Neural progenitor cell (in vitro differentiated cells): ENCODE measurements around the gene NELFB. TPM values are rescaled to one million over a fixed set of nuclear protein-coding genes. Genes with fewer than 3 reads are reported as not detected.

Experiments
- DNase-seq: peaks from one replicate; pipeline ENCODE4 v3.0.0-alpha.2; 2016; ENCODE audit warnings: low spot score
- H2AFZ ChIP-seq: fragments of 200-600 bp; sonication (generic); replicated peaks from 2 replicates; pipeline ENCODE4 v1.6.1; 2016; ENCODE audit warnings: antibody characterized with exemption
- H3F3A ChIP-seq: fragments of 200-600 bp; sonication (generic); 2 replicates; pipeline ENCODE4 v1.6.1; 2016; ENCODE audit warnings: antibody characterized with exemption, low read depth
- H3K27ac ChIP-seq: fragments of 200-600 bp; sonication (generic); 2 replicates; pipeline ENCODE4 v1.5.1; 2016; ENCODE audit warnings: mild to moderate bottlenecking
- H3K27me3 ChIP-seq: fragments of 200-600 bp; sonication (generic); 2 replicates; pipeline ENCODE4 v1.6.1; 2016; ENCODE audit warnings: mild to moderate bottlenecking, moderate library complexity
- H3K36me3 ChIP-seq: fragments of 200-600 bp; sonication (generic); 2 replicates; pipeline ENCODE4 v1.5.1; 2016
- H3K4me1 ChIP-seq: fragments of 200-600 bp; sonication (generic); 2 replicates; pipeline ENCODE4 v1.6.1; 2016; ENCODE audit warnings: mixed run types
- H3K4me2 ChIP-seq: fragments of 200-600 bp; sonication (generic); 2 replicates; pipeline ENCODE4 v1.6.1; 2016
- H3K4me3 ChIP-seq: fragments of 200-600 bp; sonication (generic); 2 replicates; pipeline ENCODE4 v1.5.1; 2016
- H3K79me2 ChIP-seq: fragments of 200-600 bp; sonication (generic); 2 replicates; pipeline ENCODE4 v1.6.1; 2016; ENCODE audit warnings: low read depth
- H3K9ac ChIP-seq: fragments of 200-600 bp; sonication (generic); 2 replicates; pipeline ENCODE4 v1.6.1; 2016
- H3K9me3 ChIP-seq: fragments of 200-600 bp; sonication (generic); 2 replicates; pipeline ENCODE4 v1.5.1; 2016; ENCODE audit warnings: low read depth
- H4K20me1 ChIP-seq: fragments of 200-600 bp; sonication (generic); 2 replicates; pipeline ENCODE4 v1.6.1; 2016; ENCODE audit warnings: low read depth
- H3K27ac Mint-ChIP-seq: 3 replicates; pipeline ENCODE4 v1.8.0; 2021; ENCODE audit warnings: mixed read lengths
- H3K27me3 Mint-ChIP-seq: 2 replicates; pipeline ENCODE4 v1.8.0; 2022; ENCODE audit warnings: low read depth, mild to moderate bottlenecking, inconsistent platforms, moderate library complexity, mixed read lengths; ENCODE audit not compliant: insufficient read depth
- H3K36me3 Mint-ChIP-seq: 3 replicates; pipeline ENCODE4 v1.8.0; 2021; ENCODE audit warnings: mixed read lengths
- H3K4me1 Mint-ChIP-seq: 3 replicates; pipeline ENCODE4 v1.8.0; 2021; ENCODE audit warnings: mixed read lengths
- H3K4me3 Mint-ChIP-seq: 3 replicates; pipeline ENCODE4 v1.8.0; 2021; ENCODE audit warnings: mild to moderate bottlenecking, moderate library complexity, mixed read lengths
- H3K9me3 Mint-ChIP-seq: 3 replicates; pipeline ENCODE4 v1.8.0; 2020; ENCODE audit warnings: mixed read lengths
- EZH2 ChIP-seq: fragments of 200-600 bp; sonication (generic); IDR thresholded peaks from 2 replicates; pipeline ENCODE4 v1.6.1; 2017; ENCODE audit warnings: antibody characterized with exemption, mild to moderate bottlenecking, moderate library complexity
- EZH2phosphoT487 ChIP-seq: fragments of 200-600 bp; sonication (generic); IDR thresholded peaks from 2 replicates; pipeline ENCODE4 v1.6.1; 2017; ENCODE audit warnings: antibody characterized with exemption
- total RNA-seq: library from RNA; depleted of rRNA; stranded (reverse); fragments of >200 nt; gene quantifications from 2 replicates; pipeline ENCODE4 v1.2.3, GENCODE V29; 2015; ENCODE audit warnings: low replicate concordance
- TF ChIP-seq, protein P1 (sequence below): fragments of 200-600 bp; sonication (generic); IDR thresholded peaks from 2 replicates; pipeline ENCODE4 v1.5.1; 2017; ENCODE audit warnings: antibody characterized with exemption, mild to moderate bottlenecking

NELFB gene
- total RNA-seq, 1 donor from 2014 or later = 35.2 TPM

DNA sequence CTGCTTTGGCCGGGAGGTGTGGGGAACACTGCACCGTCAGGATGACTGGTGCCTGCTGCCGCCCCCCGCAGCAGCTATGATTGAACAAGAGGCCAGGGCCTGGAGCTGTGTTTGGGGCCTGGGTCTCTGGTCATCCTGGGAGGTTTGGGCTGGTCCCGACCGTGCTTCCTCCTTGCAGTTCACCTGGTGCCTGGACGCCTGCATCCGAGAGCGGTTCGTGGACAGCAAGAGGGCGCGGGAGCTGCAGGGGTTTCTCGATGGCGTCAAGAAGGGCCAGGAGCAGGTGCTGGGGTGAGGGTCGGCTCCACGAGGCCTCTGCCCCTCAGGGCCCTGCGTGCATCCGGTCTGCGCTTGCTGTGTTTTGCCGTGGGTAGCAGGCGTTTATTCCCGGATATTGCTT is 8.9 kb downstream of the NELFB start:
- Histone ChIP-seq H3K4me3 (no peak overlapping the region), H3K27me3 (no peaks in the 10 kb centered on the region), H3K27ac (no peak overlapping the region), H3K36me3 (no peaks in the 10 kb centered on the region), H3K4me2 (no peak overlapping the region), H2AFZ (no peak overlapping the region), H3K9ac (no peak overlapping the region), H3F3A (peaks cover 16% of the 10 kb centered on the region), H3K9me3 (no peaks in the 10 kb centered on the region), H4K20me1 (no peaks in the 10 kb centered on the region), H3K79me2 (no peaks in the 10 kb centered on the region), H3K4me1 (no peaks in the 10 kb centered on the region)
- Mint-ChIP-seq H3K27me3 (peaks cover 2% of the 10 kb centered on the region), H3K27ac (no peak overlapping the region), H3K9me3 (peaks cover 3% of the 10 kb centered on the region), H3K36me3 (peaks cover 12% of the 10 kb centered on the region), H3K4me1 (peaks cover 5% of the 10 kb centered on the region), H3K4me3 (no peak overlapping the region)
- DNase-seq = no peak
- TF ChIP-seq EZH2phosphoT487 (no peak), EZH2 (no peak)
- TF ChIP-seq, protein P1, sequence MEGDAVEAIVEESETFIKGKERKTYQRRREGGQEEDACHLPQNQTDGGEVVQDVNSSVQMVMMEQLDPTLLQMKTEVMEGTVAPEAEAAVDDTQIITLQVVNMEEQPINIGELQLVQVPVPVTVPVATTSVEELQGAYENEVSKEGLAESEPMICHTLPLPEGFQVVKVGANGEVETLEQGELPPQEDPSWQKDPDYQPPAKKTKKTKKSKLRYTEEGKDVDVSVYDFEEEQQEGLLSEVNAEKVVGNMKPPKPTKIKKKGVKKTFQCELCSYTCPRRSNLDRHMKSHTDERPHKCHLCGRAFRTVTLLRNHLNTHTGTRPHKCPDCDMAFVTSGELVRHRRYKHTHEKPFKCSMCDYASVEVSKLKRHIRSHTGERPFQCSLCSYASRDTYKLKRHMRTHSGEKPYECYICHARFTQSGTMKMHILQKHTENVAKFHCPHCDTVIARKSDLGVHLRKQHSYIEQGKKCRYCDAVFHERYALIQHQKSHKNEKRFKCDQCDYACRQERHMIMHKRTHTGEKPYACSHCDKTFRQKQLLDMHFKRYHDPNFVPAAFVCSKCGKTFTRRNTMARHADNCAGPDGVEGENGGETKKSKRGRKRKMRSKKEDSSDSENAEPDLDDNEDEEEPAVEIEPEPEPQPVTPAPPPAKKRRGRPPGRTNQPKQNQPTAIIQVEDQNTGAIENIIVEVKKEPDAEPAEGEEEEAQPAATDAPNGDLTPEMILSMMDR = no peak

DNA sequence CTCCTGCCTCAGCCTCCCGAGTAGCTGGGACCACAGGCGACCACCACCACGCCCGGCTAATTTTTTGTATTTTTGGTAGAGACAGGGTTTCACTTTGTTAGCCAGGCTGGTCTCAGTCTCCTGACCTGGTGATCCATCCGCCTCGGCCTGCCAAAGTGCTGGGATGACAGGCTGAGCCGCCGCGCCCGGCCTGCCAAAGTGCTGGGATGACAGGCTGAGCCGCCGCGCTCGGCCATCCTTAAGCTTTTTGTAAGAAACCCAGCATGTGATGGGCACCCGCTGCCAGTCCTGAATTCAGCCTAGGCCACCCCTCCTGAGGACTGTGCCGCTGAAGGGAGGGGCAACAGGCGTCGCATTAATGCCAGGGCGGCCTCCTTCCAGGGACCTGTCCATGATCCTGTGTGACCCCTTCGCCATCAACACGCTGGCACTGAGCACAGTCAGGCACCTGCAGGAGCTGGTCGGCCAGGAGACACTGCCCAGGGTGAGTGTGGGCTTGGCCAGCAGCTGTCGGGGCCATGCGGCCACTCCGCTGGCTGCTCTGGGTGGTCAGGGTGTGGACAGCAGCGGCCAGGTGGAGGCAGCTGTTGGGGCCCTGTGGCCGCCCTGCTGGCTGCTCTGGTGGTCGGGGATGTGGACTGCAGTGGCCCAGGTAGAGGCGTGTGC is 10.5 kb downstream of the NELFB start:
- TF ChIP-seq EZH2 (no peak), EZH2phosphoT487 (no peak)
- TF ChIP-seq, protein P1 = no peak
- no peaks in the 10 kb centered on the region for H4K20me1 ChIP-seq
- H3K79me2 ChIP-seq = no peaks in the 10 kb centered on the region
- no peak overlapping the region for H3K4me2 ChIP-seq
- H3K36me3 Mint-ChIP-seq = peaks cover 13% of the 10 kb centered on the region
- H3K27ac ChIP-seq = no peak overlapping the region
- no peaks in the 10 kb centered on the region for H3K36me3 ChIP-seq
- H3K4me1 ChIP-seq = no peaks in the 10 kb centered on the region
- H3K9ac ChIP-seq = no peak overlapping the region
- DNase-seq = no peak
- H3K4me1 Mint-ChIP-seq = peaks cover 5% of the 10 kb centered on the region
- H3K4me3 Mint-ChIP-seq = no peak overlapping the region
- H3K9me3 Mint-ChIP-seq = peaks cover 3% of the 10 kb centered on the region
- no peaks in the 10 kb centered on the region for H3K9me3 ChIP-seq
- H3K27me3 ChIP-seq = no peaks in the 10 kb centered on the region
- H2AFZ ChIP-seq = no peak overlapping the region
- H3K27me3 Mint-ChIP-seq = no peaks in the 10 kb centered on the region
- peaks cover 13% of the 10 kb centered on the region for H3F3A ChIP-seq
- H3K27ac Mint-ChIP-seq = no peak overlapping the region
- no peak overlapping the region for H3K4me3 ChIP-seq

DNA sequence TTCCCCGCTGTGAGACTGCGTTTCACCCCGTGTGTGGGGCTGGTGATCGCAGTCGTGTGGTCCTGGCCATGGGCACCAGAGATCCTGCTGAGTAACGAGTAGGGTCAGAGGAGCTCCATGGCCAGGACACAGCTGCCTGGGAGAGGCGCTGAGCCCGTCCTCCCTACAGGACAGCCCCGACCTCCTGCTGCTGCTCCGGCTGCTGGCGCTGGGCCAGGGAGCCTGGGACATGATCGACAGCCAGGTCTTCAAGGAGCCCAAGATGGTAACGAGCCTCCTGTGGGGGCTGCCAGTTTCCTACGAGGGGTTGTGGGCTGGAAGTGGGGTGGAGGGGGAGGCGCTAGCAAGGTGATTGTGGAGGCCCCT is 11.0 kb downstream of the NELFB start:
- H3K79me2 ChIP-seq = no peaks in the 10 kb centered on the region
- H2AFZ ChIP-seq = no peak overlapping the region
- H3K27ac ChIP-seq = no peak overlapping the region
- no peak overlapping the region for H3K4me2 ChIP-seq
- H4K20me1 ChIP-seq = no peaks in the 10 kb centered on the region
- no peak overlapping the region for H3K9ac ChIP-seq
- Mint-ChIP-seq H3K27me3 (no peaks in the 10 kb centered on the region), H3K9me3 (peaks cover 3% of the 10 kb centered on the region), H3K4me1 (peaks cover 5% of the 10 kb centered on the region), H3K36me3 (peaks cover 13% of the 10 kb centered on the region), H3K4me3 (no peak overlapping the region), H3K27ac (no peak overlapping the region)
- no peaks in the 10 kb centered on the region for H3K27me3 ChIP-seq
- TF ChIP-seq EZH2 (no peak), EZH2phosphoT487 (no peak)
- TF ChIP-seq, protein P1 = no peak
- DNase-seq = no peak
- H3K36me3 ChIP-seq = no peaks in the 10 kb centered on the region
- H3K9me3 ChIP-seq = no peaks in the 10 kb centered on the region
- no peak overlapping the region for H3K4me3 ChIP-seq
- H3K4me1 ChIP-seq = no peaks in the 10 kb centered on the region
- H3F3A ChIP-seq = peaks cover 9% of the 10 kb centered on the region
